HG03432 (cell line): Measurements from ENCODE around the gene KIAA1586.
A peak's percentile ranks its signal among the peaks of the same experiment; 100 is the strongest.
"Not testable (repeated sequence)": the region's sequence is repeated elsewhere in the genome, so short reads cannot be mapped to it uniquely, and the experiment has no call there.

Experiments used
- ATAC-seq: cut with Tn5 transposase; IDR thresholded peaks from one replicate; pipeline ENCODE4 v1.9.1; 2021; ENCODE audit warnings: mild to moderate bottlenecking, moderate library complexity; ENCODE audit not compliant: unreplicated experiment

The KIAA1586 gene

GRCh38 chr6:57044568-57044967 lies 1.9 kb upstream of the KIAA1586 start:
- no peak for ATAC-seq

- peak; percentile 27 for ATAC-seq
These were observed 728 bp downstream of the KIAA1586 start for GRCh38 chr6:57047257-57047585.

GRCh38 chr6:57047859-57048258 lies 1.4 kb downstream of the KIAA1586 start:
- ATAC-seq = not testable (repeated sequence)

GRCh38 chr6:57048577-57048976 lies 2.1 kb downstream of the KIAA1586 start:
- ATAC-seq = no peak

- no peak for ATAC-seq
These were observed 17.4 kb downstream of the KIAA1586 start for GRCh38 chr6:57063847-57064246.

- ATAC-seq = no peak
These were observed 18.3 kb downstream of the KIAA1586 start for GRCh38 chr6:57064809-57065208.

GRCh38 chr6:57068061-57068460 lies 21.6 kb downstream of the KIAA1586 start:
- no peak for ATAC-seq

GRCh38 chr6:57069228-57069627 lies 22.7 kb downstream of the KIAA1586 start:
- no peak for ATAC-seq

- no peak for ATAC-seq
These were observed 23.4 kb downstream of the KIAA1586 start for GRCh38 chr6:57069920-57070331.

- no peak for ATAC-seq
These were observed 25.6 kb downstream of the KIAA1586 start for GRCh38 chr6:57072108-57072507.

GRCh38 chr6:57074383-57074782 lies 27.9 kb downstream of the KIAA1586 start:
- ATAC-seq = no peak

- ATAC-seq = no peak
These were observed 28.6 kb downstream of the KIAA1586 start for GRCh38 chr6:57075092-57075491.

GRCh38 chr6:57078531-57079207 lies 32.2 kb downstream of the KIAA1586 start:
- ATAC-seq = no peak

- ATAC-seq = no peak
These were observed 39.0 kb downstream of the KIAA1586 start for GRCh38 chr6:57085471-57085870.

- ATAC-seq = no peak
These were observed 40.4 kb downstream of the KIAA1586 start for GRCh38 chr6:57086843-57087242.

- no peak for ATAC-seq
These were observed 41.4 kb downstream of the KIAA1586 start for GRCh38 chr6:57087916-57088315.

GRCh38 chr6:57089265-57089664 lies 42.8 kb downstream of the KIAA1586 start:
- ATAC-seq = no peak

GRCh38 chr6:57089687-57090457 lies 43.4 kb downstream of the KIAA1586 start, which contains the start of gene ZNF451:
Gene ZNF451 (plus strand): TSS chr6:57090188. CDS start chr6:57090254, 66 bp downstream.
- peak; percentile 96 for ATAC-seq

GRCh38 chr6:57090458-57091067 lies 44.1 kb downstream of the KIAA1586 start:
- ATAC-seq = peak; percentile 5

- ATAC-seq = not testable (repeated sequence)
These were observed 44.9 kb downstream of the KIAA1586 start for GRCh38 chr6:57091375-57091774.

GRCh38 chr6:57094689-57095088 lies 48.2 kb downstream of the KIAA1586 start:
- no peak for ATAC-seq

- no peak for ATAC-seq
These were observed 51.1 kb downstream of the KIAA1586 start for GRCh38 chr6:57097596-57097995.
